Mononuclear cell (primary cell): ENCODE data around the gene TRIML1. TPM values are rescaled to one million over a fixed set of nuclear protein-coding genes. Genes with fewer than 3 reads are reported as not detected.

ENCODE experiments used
- H3K27me3 ChIP-seq: 2 replicates; pipeline ENCODE4 v1.6.0; 2011; ENCODE audit warnings: low read length, control low read depth; ENCODE audit not compliant: insufficient read depth
- H3K4me1 ChIP-seq: 2 replicates; pipeline ENCODE4 v1.5.1; 2011; ENCODE audit warnings: mild to moderate bottlenecking, low read length, control low read depth; ENCODE audit not compliant: insufficient read depth
- H3K4me3 ChIP-seq: 2 replicates; pipeline ENCODE4 v1.5.1; 2011; ENCODE audit warnings: mild to moderate bottlenecking, low read length, moderate library complexity
- H3K9me3 ChIP-seq: 2 replicates; pipeline ENCODE4 v1.5.1; 2011; ENCODE audit warnings: low read depth, mild to moderate bottlenecking, control low read depth, low read length
- total RNA-seq: library from RNA; depleted of rRNA; stranded (reverse); fragments of >200 nt; gene quantifications from one replicate; pipeline ENCODE4 v1.2.3, GENCODE V29; 2012

TRIML1 gene
- total RNA-seq, 1 donor = not detected

DNA sequence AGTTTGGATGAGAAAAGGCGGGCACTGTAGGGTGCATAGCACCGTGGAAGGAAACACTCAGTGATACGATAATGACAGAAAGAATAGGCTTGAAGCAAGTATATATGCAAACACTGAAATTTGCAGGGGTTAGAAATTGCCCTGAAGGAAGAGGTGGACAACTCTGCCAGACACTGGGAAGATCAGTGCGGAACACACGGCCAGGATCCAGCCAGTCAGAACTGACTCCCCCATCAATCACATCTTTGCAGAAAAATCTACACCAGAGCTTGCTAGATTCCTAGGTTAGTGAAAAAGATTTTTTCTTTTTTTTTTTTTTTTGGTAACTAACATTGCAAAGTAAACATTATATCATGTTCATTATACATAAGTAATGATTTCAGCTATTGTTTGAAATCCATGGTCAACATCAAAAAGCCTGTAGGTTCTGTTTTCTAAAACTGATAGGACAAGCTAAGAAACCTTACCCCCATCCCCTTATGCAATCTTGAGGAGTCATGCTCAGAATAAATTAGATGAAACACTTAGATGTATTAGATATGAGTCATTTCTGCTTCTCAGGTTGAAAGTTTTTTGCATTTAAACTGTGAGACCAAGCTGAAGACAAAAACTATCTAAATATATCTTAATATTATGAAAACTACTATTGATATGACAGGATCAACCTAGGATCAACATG is 38.9 kb downstream of the TRIML1 start:
- no peaks in the 10 kb centered on the region for H3K4me1 ChIP-seq
- no peaks in the 10 kb centered on the region for H3K27me3 ChIP-seq
- H3K9me3 ChIP-seq = no peaks in the 10 kb centered on the region
- H3K4me3 ChIP-seq = no peak overlapping the region

DNA sequence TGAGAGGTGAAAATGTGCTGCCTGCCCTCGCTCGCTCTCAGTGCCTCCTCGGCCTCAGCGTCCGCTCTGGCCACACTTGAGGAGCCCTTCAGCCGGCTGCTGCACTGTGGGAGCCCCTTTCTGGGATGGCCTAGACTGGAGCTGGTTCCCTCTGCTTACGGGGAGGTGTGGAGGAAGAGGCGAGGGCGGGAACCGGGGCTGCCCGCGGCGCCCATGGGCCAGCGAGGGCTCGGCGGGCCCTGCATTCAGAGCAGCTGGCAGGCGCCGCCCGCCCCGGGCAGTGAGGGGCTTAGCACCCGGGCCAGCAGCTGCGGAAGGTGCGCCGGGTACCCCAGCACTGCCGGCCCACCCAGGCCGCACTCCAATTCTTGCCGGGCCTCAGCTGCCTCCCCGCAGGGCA is 39.6 kb downstream of the TRIML1 start:
- H3K9me3 ChIP-seq = no peaks in the 10 kb centered on the region
- no peak overlapping the region for H3K4me3 ChIP-seq

DNA sequence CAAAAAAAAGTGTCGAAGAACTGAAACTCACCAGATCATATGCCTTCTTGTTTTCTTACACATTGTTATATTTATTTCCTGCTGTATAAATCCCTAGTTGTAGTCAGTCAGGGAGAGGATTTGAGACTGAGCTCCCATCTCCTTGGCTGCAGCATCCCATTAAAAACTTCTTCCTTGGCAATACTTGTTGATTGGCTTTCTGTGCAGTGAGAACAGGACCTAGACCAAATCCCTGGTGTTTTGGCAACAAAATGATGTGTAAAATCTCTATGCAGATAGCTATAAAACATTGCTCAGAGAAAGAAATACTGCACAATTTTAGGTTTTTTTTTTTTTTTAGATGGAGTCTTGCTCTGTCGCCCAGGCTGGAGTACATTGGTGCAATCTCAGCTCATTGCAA is 47.9 kb downstream of the TRIML1 start:
- no peaks in the 10 kb centered on the region for H3K9me3 ChIP-seq
- no peaks in the 10 kb centered on the region for H3K4me1 ChIP-seq
- H3K4me3 ChIP-seq = no peak overlapping the region
- no peaks in the 10 kb centered on the region for H3K27me3 ChIP-seq

More for the DNA sequence above, 39.6 kb downstream of the TRIML1 start:
- no peaks in the 10 kb centered on the region for H3K4me1 ChIP-seq
- H3K27me3 ChIP-seq = no peaks in the 10 kb centered on the region

DNA sequence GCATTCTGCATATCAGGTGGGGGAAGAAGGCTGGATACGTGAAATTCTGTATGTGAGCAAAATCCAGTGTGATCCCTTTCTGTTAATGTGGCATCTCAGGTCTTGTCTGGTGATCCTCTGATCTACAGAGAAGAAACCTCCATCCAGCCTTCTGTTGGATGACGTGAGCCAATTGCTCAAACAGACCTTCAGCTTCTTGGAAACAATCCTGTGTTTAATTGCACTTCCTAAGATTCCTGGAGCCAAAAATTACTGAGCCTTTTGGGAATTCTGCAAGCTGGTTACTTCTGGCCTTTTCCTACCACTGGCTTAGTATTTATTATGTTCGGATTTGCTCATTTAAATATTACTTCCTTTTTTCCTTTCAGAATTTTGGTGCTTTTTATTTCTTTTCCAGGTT is 51.2 kb downstream of the TRIML1 start:
- Histone ChIP-seq H3K4me3 (no peak overlapping the region), H3K27me3 (no peaks in the 10 kb centered on the region), H3K4me1 (no peaks in the 10 kb centered on the region), H3K9me3 (no peaks in the 10 kb centered on the region)

DNA sequence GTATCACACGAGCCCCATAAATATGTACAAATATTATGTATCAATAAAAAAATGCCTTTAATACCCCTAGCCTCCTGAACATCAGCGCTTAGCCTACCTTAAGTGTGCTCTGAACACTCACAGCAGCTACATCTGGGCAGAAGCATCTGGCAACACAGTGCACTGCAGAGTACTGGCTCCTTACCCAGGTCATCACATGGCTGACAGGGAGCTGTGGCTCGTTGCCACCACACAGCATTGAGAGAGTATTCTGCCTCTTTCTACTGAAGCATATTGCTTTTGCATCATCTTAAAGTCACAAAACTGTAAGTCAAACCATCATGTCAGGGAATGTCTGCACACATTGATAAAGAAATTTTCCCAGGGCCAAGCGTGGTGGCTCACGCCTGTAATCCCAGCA is 55.2 kb downstream of the TRIML1 start:
- H3K27me3 ChIP-seq = no peaks in the 10 kb centered on the region
- H3K4me3 ChIP-seq = no peak overlapping the region
- no peaks in the 10 kb centered on the region for H3K4me1 ChIP-seq
- no peaks in the 10 kb centered on the region for H3K9me3 ChIP-seq

DNA sequence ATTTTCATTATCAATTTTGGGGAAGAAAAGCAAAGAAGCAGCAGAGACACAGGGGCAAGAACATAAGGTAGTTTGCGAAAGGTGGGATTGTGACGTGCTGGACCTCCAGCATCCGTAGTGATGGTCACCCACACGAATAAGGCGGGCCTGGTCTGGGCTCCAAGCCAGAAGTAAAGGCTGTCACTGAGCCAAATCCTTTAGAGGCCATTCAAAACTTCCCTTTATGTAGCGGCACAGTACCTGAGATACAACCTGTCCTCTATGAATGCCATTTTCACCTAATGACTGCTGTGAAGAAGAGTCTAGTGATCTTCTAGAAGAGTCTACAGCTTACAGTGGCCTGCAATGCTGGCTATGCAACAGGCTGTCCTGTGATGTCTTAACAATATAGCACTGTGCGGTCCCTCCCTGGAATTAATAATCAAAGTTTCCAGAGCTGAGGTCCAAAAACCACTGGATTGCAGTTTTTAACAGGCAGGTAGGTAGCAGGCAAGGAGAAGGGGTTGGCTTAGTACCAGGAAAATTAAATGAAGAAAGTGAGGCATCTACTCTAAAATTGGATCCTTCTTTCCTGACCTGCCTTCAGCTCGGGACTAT is 56.2 kb downstream of the TRIML1 start:
- Histone ChIP-seq H3K9me3 (no peaks in the 10 kb centered on the region), H3K4me3 (no peak overlapping the region), H3K4me1 (no peaks in the 10 kb centered on the region), H3K27me3 (no peaks in the 10 kb centered on the region)

DNA sequence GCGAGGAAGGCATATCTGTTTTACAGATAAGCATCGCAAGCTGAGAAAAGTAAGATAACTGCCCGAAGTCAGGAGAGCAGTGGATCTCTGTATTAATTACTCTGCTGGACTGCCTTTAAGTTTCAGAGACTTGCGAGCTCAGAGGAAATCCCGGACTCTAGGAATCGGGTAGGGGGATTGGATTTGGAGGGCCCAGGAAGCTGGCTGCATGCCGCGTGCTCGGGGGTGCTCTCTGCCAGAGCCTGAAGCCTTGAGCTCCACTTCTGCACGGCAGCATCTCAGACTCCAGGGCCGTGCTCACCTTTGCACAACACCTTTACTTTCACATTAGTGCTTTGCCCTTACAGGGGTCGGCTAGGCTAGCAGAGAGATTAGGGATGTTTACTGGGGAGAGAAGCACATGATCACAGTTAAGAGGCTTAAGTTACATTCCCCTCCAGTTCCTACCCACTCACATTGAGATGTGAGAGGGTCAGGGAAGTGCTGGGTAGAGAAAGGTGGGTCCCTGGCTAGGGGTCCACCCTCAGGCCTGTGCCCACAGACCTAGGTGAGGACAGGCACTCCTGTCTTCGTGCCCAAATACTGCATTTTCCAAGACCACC is 57.0 kb downstream of the TRIML1 start:
- Histone ChIP-seq H3K4me1 (no peaks in the 10 kb centered on the region), H3K4me3 (no peak overlapping the region), H3K27me3 (no peaks in the 10 kb centered on the region), H3K9me3 (no peaks in the 10 kb centered on the region)

Other genes starting within 250 kb of the TRIML1 start
- gene ZFP42, start 143.7 kb upstream of the TRIML1 start, total RNA-seq = not detected
- not detected for gene TRIML2, start 29.8 kb upstream of the TRIML1 start, total RNA-seq